Ascending aorta (tissue), 2 donors: ENCODE results near the gene CWC15. TPM values are rescaled to one million over a fixed set of nuclear protein-coding genes. Genes with fewer than 3 reads are reported as not detected.

Source experiments
- DNase-seq, 2 donors: peaks; one replicate each; pipeline ENCODE4 v3.0.0-alpha.2; 2019; ENCODE audit warnings: low spot score in 2 of 2
- H3K27ac ChIP-seq, 2 donors: fragments of 200-600 bp; sonication (generic); one replicate each; pipeline ENCODE4 v1.5.1; 2016 to 2017; ENCODE audit warnings: mild to moderate bottlenecking in 1 of 2
- H3K27me3 ChIP-seq: fragments of 200-600 bp; sonication (generic); one replicate; pipeline ENCODE4 v1.5.1; 2017
- H3K36me3 ChIP-seq, 2 donors: fragments of 200-600 bp; sonication (generic); one replicate each; pipeline ENCODE4 v1.5.1; 2016
- H3K4me1 ChIP-seq, 2 donors: fragments of 200-600 bp; sonication (generic); one replicate each; pipeline ENCODE4 v1.5.1; 2016 to 2017; ENCODE audit warnings: mild to moderate bottlenecking in 1 of 2
- H3K4me3 ChIP-seq, 2 donors: fragments of 200-600 bp; sonication (generic); one replicate each; pipeline ENCODE4 v1.5.1; 2016 to 2017; ENCODE audit warnings: mild to moderate bottlenecking in 1 of 2
- H3K9me3 ChIP-seq, 2 donors: fragments of 200-600 bp; sonication (generic); one replicate each; pipeline ENCODE4 v1.5.1; 2016
- CTCF ChIP-seq, 3 experiments: fragments of 200-600 bp in 2 of 3; fragments of 450-650 bp in 1 of 3; sonication (generic) in 2 of 3; IDR thresholded peaks; one replicate each; pipeline ENCODE4 v1.5.1; 2016 to 2019; ENCODE audit warnings: antibody characterized with exemption in 3 of 3, mild to moderate bottlenecking in 1 of 3, moderate library complexity in 1 of 3
- intact Hi-C: fragments of 100-400 bp; cut with DNase I; formaldehyde crosslinking; loops from one replicate; pipeline ENCODE4 v1.15.1; 2023
- total RNA-seq: library from RNA; depleted of rRNA; stranded (reverse); fragments of >200 nt; gene quantifications from one replicate; pipeline ENCODE4 v1.1.0, GENCODE V29; 2016

CWC15 gene
- total RNA-seq, 1 donor from 2014 or later: 16.2 TPM

DNA sequence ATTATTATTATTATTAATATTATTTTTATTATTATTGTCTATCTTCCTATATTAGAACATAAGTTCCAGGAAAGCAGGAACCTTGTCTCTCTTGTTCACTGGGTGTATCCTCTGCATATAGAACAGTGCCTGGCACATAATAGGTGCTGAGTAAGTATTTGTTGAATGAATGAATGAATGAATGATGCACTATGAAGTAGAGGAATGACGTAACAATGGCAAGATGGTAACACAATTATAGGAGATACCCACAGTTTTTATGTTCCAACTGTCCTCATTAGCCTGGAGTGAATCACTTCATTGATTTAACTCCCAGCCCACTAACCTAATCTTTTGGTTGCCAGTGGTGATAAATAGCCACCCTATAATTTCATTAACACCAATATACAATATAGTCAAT is 2.2 kb upstream of the CWC15 start:
- intact Hi-C loops: loop anchor here (10.0 kb wide), 1 partner anchor 211 kb away; the partner anchor contains the start of gene AMOTL1
- Histone ChIP-seq H3K36me3 (peaks cover 9 to 11% of the 10 kb centered on the region in 2 donors), H3K4me3 (no peak overlapping the region), H3K9me3 (no peaks in the 10 kb centered on the region), H3K27ac (no peak overlapping the region), H3K4me1 (peaks cover 0 to 8% of the 10 kb centered on the region in 2 donors), H3K27me3 (no peaks in the 10 kb centered on the region)
- no peak for DNase-seq
- TF ChIP-seq CTCF (IDR thresholded peaks at IDR 0.05): no peak

- no peaks in the 10 kb centered on the region for H3K9me3 ChIP-seq
- TF ChIP-seq CTCF (IDR thresholded peaks at IDR 0.05): no peak
- peaks cover 0 to 8% of the 10 kb centered on the region in 2 donors for H3K4me1 ChIP-seq
- no peak for DNase-seq
- H3K27ac ChIP-seq: peak overlapping the region in 1 of 2 donors; percentile 76
- peak overlapping the region; percentile 69 to 96 for H3K4me3 ChIP-seq
- peaks cover 23 to 25% of the 10 kb centered on the region in 2 donors for H3K36me3 ChIP-seq
- intact Hi-C loops: loop anchor here (5.0 to 10.0 kb wide), 4 partner anchors 118 to 1418 kb away; partner anchors contain the start of genes AMOTL1 and JRKL
- H3K27me3 ChIP-seq: no peaks in the 10 kb centered on the region
Measured at GRCh38 chr11:94974178-94974577, 822 bp upstream of the CWC15 start.

DNA sequence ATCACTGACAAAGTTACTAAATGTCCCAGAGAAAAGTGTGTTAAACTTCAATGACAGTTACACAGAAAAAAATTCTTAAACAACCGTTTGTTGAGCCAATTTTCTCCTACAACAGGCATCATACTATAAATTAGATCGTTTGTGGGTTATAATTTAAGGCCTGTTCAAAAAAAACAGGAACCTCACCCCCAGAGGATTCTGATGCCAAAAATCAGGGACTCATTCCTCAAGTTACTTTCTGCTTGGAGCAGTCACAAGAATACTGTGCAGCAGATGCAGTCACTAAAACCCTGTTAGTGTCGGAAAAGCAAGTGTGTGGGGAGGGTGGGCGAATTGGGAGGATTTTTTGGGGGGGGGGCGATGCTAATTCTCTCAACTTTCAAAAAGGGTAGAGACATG is 657 bp downstream of the CWC15 start:
- intact Hi-C loops: loop anchor here (1.0 to 10.0 kb wide), 8 partner anchors 96 to 1420 kb away; partner anchors contain the start of genes AMOTL1, FAM76B, JRKL and SESN3
- no peak for DNase-seq
- Histone ChIP-seq H3K27ac (peak overlapping the region in 1 of 2 donors; percentile 76), H3K27me3 (no peaks in the 10 kb centered on the region), H3K4me3 (peak overlapping the region; percentile 69 to 96), H3K36me3 (peaks cover 38% of the 10 kb centered on the region in 2 donors), H3K4me1 (peaks cover 0 to 8% of the 10 kb centered on the region in 2 donors), H3K9me3 (no peaks in the 10 kb centered on the region)
- TF ChIP-seq CTCF (IDR thresholded peaks at IDR 0.05): no peak

DNA sequence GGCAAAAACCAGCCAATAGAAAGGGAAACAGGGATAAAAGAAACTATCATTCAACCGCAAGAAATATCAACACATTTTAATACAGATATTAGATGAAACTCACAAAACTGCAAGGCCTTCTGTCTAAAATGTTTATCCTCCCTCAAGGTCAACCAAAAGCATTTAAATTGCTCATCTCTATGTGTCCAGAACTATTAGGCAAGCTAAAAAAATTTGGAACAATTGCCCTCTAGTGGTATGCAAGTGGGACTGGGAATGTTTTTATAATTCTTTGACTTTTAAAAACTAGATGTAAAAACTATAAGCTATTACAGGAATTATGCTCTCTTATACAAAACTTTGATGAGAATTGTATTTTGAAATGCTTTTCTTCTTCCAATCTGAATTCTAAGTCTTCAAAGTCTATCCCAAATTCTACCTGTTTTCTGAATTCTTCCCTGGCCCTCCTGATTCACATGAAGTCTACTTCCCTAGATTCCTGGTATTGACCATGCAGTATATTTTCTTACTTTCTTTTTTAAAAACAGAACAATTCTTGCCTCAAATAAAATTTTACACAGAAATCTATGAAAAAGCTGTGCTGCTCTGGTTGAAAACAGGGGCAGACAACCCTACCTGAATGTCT is 4.9 kb downstream of the CWC15 start:
- peaks cover 0 to 8% of the 10 kb centered on the region in 2 donors for H3K4me1 ChIP-seq
- peaks cover 76 to 77% of the 10 kb centered on the region in 2 donors for H3K36me3 ChIP-seq
- peak in 2 of 3 experiments; percentile 25 to 39 for TF ChIP-seq CTCF (IDR thresholded peaks at IDR 0.05)
- H3K9me3 ChIP-seq: no peaks in the 10 kb centered on the region
- no peaks in the 10 kb centered on the region for H3K27me3 ChIP-seq
- intact Hi-C loops: no loop called here
- no peak for DNase-seq
- H3K4me3 ChIP-seq: no peak overlapping the region
- H3K27ac ChIP-seq: no peak overlapping the region

- Histone ChIP-seq H3K9me3 (no peaks in the 10 kb centered on the region), H3K4me3 (no peak overlapping the region), H3K4me1 (no peaks in the 10 kb centered on the region), H3K36me3 (peaks cover 92 to 96% of the 10 kb centered on the region in 2 donors), H3K27ac (no peak overlapping the region), H3K27me3 (no peaks in the 10 kb centered on the region)
- no peak for DNase-seq
- no peak for TF ChIP-seq CTCF (IDR thresholded peaks at IDR 0.05)
- intact Hi-C loops: no loop called here
Measured at GRCh38 chr11:94964934-94965333, 8.4 kb downstream of the CWC15 start.
